IMR-90 (cell line): ENCODE measurements around the gene GATD1. TPM values are rescaled to one million over a fixed set of nuclear protein-coding genes. Genes with fewer than 3 reads are reported as not detected.

Experiments used
- ATAC-seq: fragments of 200-7000 bp; cut with Tn5 transposase; 2 replicates; pipeline ENCODE4 v1.9.1; 2020; ENCODE audit warnings: low read depth, mild to moderate bottlenecking, moderate library complexity
- BruUV-seq: library from RNA; stranded (reverse); fragments of 400-500 nt; replicated peaks from 2 replicates; lab custom pipeline; 2021; lab: Mats Ljungman, UMichigan
- CTCF ChIA-PET: fragments of 300-600 bp; formaldehyde crosslinking; extraction: SDS; loops from one replicate; lab custom pipeline; 2021; ENCODE audit warnings: antibody characterized with exemption; lab: Yijun Ruan, JAX
- POLR2A ChIA-PET: fragments of 300-600 bp; sonication (Branson Sonifier 250); formaldehyde crosslinking; loops from one replicate; lab custom pipeline; 2022; ENCODE audit warnings: antibody characterized with exemption; ENCODE audit not compliant: unreplicated experiment; lab: Charles Lee
- DNase-seq: peaks from one replicate; pipeline ENCODE4 v3.0.0; 2013
- H2AFZ ChIP-seq: replicated peaks from 2 replicates; pipeline ENCODE3; 2013; ENCODE audit warnings: low read length, mild to moderate bottlenecking; ENCODE audit not compliant: poor library complexity
- H2AK5ac ChIP-seq: 2 replicates; pipeline ENCODE4 v1.6.1; 2013; ENCODE audit warnings: low read depth, low read length, inconsistent platforms
- H2AK9ac ChIP-seq: replicated peaks from 2 replicates; pipeline ENCODE3; 2013; ENCODE audit warnings: mild to moderate bottlenecking, low read depth, low read length, moderate library complexity; ENCODE audit not compliant: poor library complexity
- H2BK120ac ChIP-seq: 2 replicates; pipeline ENCODE4 v1.6.1; 2013; ENCODE audit warnings: low read depth, low read length, inconsistent platforms
- H2BK15ac ChIP-seq: 3 replicates; pipeline ENCODE4 v1.6.1; 2013; ENCODE audit warnings: low read depth, low read length, inconsistent platforms
- H2BK20ac ChIP-seq: 2 replicates; pipeline ENCODE4 v1.6.1; 2013; ENCODE audit warnings: low read depth, mild to moderate bottlenecking, inconsistent platforms, low read length, moderate library complexity
- H2BK5ac ChIP-seq: 2 replicates; pipeline ENCODE4 v1.6.1; 2013; ENCODE audit warnings: mild to moderate bottlenecking, low read depth, low read length, inconsistent platforms; ENCODE audit not compliant: poor library complexity, severe bottlenecking
- H3K14ac ChIP-seq: replicated peaks from 2 replicates; pipeline ENCODE4 v1.6.1; 2013; ENCODE audit warnings: low read depth, low read length, inconsistent platforms
- H3K18ac ChIP-seq: 2 replicates; pipeline ENCODE4 v1.6.1; 2013; ENCODE audit warnings: low read depth, low read length, control low read depth
- H3K23ac ChIP-seq: 2 replicates; pipeline ENCODE4 v1.6.1; 2013; ENCODE audit warnings: low read depth, low read length, inconsistent platforms
- H3K27ac ChIP-seq: 2 replicates; pipeline ENCODE4 v1.5.1; 2013; ENCODE audit warnings: mild to moderate bottlenecking, control low read depth, low read length; ENCODE audit not compliant: insufficient read depth
- H3K27me3 ChIP-seq: 2 replicates; pipeline ENCODE4 v1.6.1; 2013; ENCODE audit warnings: low read length; ENCODE audit not compliant: control insufficient read depth, insufficient read depth
- H3K36me3 ChIP-seq: 2 replicates; pipeline ENCODE4 v1.6.1; 2013; ENCODE audit warnings: low read length, mixed read lengths; ENCODE audit not compliant: control insufficient read depth, insufficient read depth
- H3K4ac ChIP-seq: 2 replicates; pipeline ENCODE4 v1.6.1; 2013; ENCODE audit warnings: low read depth, low read length, inconsistent platforms
- H3K4me1 ChIP-seq: 2 replicates; pipeline ENCODE4 v1.6.1; 2013; ENCODE audit warnings: low read length, mixed read lengths; ENCODE audit not compliant: control insufficient read depth, insufficient read depth
- H3K4me2 ChIP-seq: 2 replicates; pipeline ENCODE4 v1.6.1; 2013; ENCODE audit warnings: low read depth, mild to moderate bottlenecking, control low read depth, low read length, moderate library complexity
- H3K4me3 ChIP-seq: 2 replicates; pipeline ENCODE4 v1.5.1; 2013; ENCODE audit warnings: low read depth, mild to moderate bottlenecking, control low read depth, low read length, moderate library complexity; ENCODE audit not compliant: insufficient read depth
- H3K56ac ChIP-seq: 2 replicates; pipeline ENCODE4 v1.6.1; 2013; ENCODE audit warnings: low read length, inconsistent platforms; ENCODE audit not compliant: insufficient read depth; ENCODE audit errors: extremely low read depth
- H3K79me1 ChIP-seq, 2 experiments: 2 replicates each; pipeline ENCODE4 v1.6.1; 2013; ENCODE audit warnings: low read length in 2 of 2, inconsistent platforms in 1 of 2, low read depth in 1 of 2
- H3K9ac ChIP-seq: 2 replicates; pipeline ENCODE4 v1.6.1; 2013; ENCODE audit warnings: low read depth, low read length, control low read depth
- H3K9me1 ChIP-seq: 2 replicates; pipeline ENCODE4 v1.6.1; 2013; ENCODE audit warnings: low read length, inconsistent platforms; ENCODE audit not compliant: insufficient read depth
- H3K9me3 ChIP-seq: 2 replicates; pipeline ENCODE4 v1.6.1; 2013; ENCODE audit warnings: low read length; ENCODE audit not compliant: control insufficient read depth, insufficient read depth
- H4K20me1 ChIP-seq: 2 replicates; pipeline ENCODE4 v1.6.1; 2013; ENCODE audit warnings: low read length, inconsistent platforms; ENCODE audit not compliant: insufficient read depth
- H4K5ac ChIP-seq: 2 replicates; pipeline ENCODE4 v1.6.1; 2013; ENCODE audit warnings: mild to moderate bottlenecking, low read depth, low read length, control low read depth
- H4K8ac ChIP-seq, 2 experiments: 2 replicates each; pipeline ENCODE4 v1.6.1; 2013; ENCODE audit warnings: low read depth in 2 of 2, low read length in 2 of 2, control low read depth in 1 of 2, inconsistent platforms in 1 of 2
- H4K91ac ChIP-seq: 2 replicates; pipeline ENCODE4 v1.6.1; 2013; ENCODE audit warnings: low read depth, low read length, inconsistent platforms; ENCODE audit not compliant: insufficient read depth
- BHLHE40 ChIP-seq: fragments of 150-350 bp; IDR thresholded peaks from 2 replicates; pipeline ENCODE4 v1.6.1; 2016; ENCODE audit warnings: mild to moderate bottlenecking, low read depth, low read length
- CEBPB ChIP-seq: IDR thresholded peaks from 2 replicates; pipeline ENCODE4 v1.6.1; 2012; ENCODE audit warnings: low read depth, low read length, improper control_type of control experiment
- MAFK ChIP-seq: IDR thresholded peaks from 2 replicates; pipeline ENCODE4 v1.6.1; 2012; ENCODE audit warnings: low read depth, low read length, improper control_type of control experiment
- NFE2L2 ChIP-seq: fragments of 150-350 bp; IDR thresholded peaks from 2 replicates; pipeline ENCODE4 v1.6.1; 2016; ENCODE audit warnings: low read depth, mild to moderate bottlenecking, low read length
- POLR2A ChIP-seq: IDR thresholded peaks from 2 replicates; pipeline ENCODE4 v1.6.1; 2012; ENCODE audit warnings: mild to moderate bottlenecking, low read depth, low read length
- RAD21 ChIP-seq: IDR thresholded peaks from 2 replicates; pipeline ENCODE4 v1.6.1; 2012; ENCODE audit warnings: low read length, improper control_type of control experiment
- RCOR1 ChIP-seq: IDR thresholded peaks from 2 replicates; pipeline ENCODE4 v1.6.1; 2012; ENCODE audit warnings: mild to moderate bottlenecking, low read length, improper control_type of control experiment; ENCODE audit not compliant: insufficient replicate concordance
- RFX5 ChIP-seq: IDR thresholded peaks from 2 replicates; pipeline ENCODE4 v1.8.0; 2012; ENCODE audit warnings: low read depth, mild to moderate bottlenecking, low read length, moderate library complexity
- SMC3 ChIP-seq: fragments of 150-350 bp; IDR thresholded peaks from 2 replicates; pipeline ENCODE4 v1.6.1; 2016; ENCODE audit warnings: low read depth, mild to moderate bottlenecking, antibody characterized with exemption, low read length, moderate library complexity
- USF2 ChIP-seq: fragments of 150-350 bp; IDR thresholded peaks from 2 replicates; pipeline ENCODE4 v1.6.1; 2017; ENCODE audit warnings: mild to moderate bottlenecking, antibody characterized with exemption, low read length, low read depth
- WGBS, 2 experiments: methylation state at CpG; one replicate each; pipeline versions ENCODE4 v1.1.5 to v1.1.7; 2013; ENCODE audit warnings: missing lambda C conversion rate in 2 of 2; ENCODE audit not compliant: insufficient read length in 1 of 2; ENCODE audit errors: extremely low coverage in 2 of 2; 5-methylcytosine and 5-hydroxymethylcytosine counted together
- dilution Hi-C: fragments of 300-500 bp; cut with HindIII; formaldehyde crosslinking; loops from one replicate; pipeline ENCODE4 v1.14.3; 2018; ENCODE audit warnings: low sequenced_read_pairs; ENCODE audit not compliant: unreplicated experiment
- in situ Hi-C: fragments of 300-500 bp; cut with MboI; formaldehyde crosslinking; loops from 3 replicates; pipeline ENCODE4 v1.14.3; 2019; ENCODE audit warnings: low sequenced_read_pairs, inconsistent platforms, mixed read lengths
- intact Hi-C: fragments of 100-400 bp; cut with micrococcal nuclease; formaldehyde crosslinking; loops from 2 replicates; pipeline ENCODE4 v1.10.0; 2022
- polyA plus RNA-seq, 3 experiments: library from polyadenylated mRNA; depleted of rRNA; stranded (reverse); fragments of >200 nt; gene quantifications; 2 replicates each; pipeline ENCODE4 v1.2.3, GENCODE V29; 2012; ENCODE audit warnings: low replicate concordance in 1 of 3
- total RNA-seq: library from RNA; depleted of rRNA; stranded (reverse); fragments of >200 nt; gene quantifications from 2 replicates; pipeline ENCODE4 v1.2.3, GENCODE V29; 2012

GATD1 gene
- total and polyA plus RNA-seq, 2 of the 4 experiments (the other 2 are of a cell fraction), result 3.0 to 52.5 TPM

GRCh38 chr11:774873-775592 is 2.3 kb downstream of the GATD1 start:
- no peak overlapping the region for H4K91ac ChIP-seq
- H2BK20ac ChIP-seq, result no peak overlapping the region
- peak overlapping the region; percentile 39 for H3K27ac ChIP-seq
- WGBS, 2 experiments, result 68% methylated on average over 6 of the region's 20 CpGs; no CpG with 5 or more reads in 1 of the 2 experiments
- no peak overlapping the region for H3K14ac ChIP-seq
- no peak overlapping the region for H4K5ac ChIP-seq
- no peak overlapping the region for H2BK120ac ChIP-seq
- peaks cover 11 to 74% of the 10 kb centered on the region in 2 experiments for H3K79me1 ChIP-seq
- H3K9me3 ChIP-seq, result no peaks in the 10 kb centered on the region
- dilution Hi-C loops (no loop called here), in situ Hi-C loops (no loop called here), intact Hi-C loops (no loop called here)
- H3K9me1 ChIP-seq, result peaks cover 11% of the 10 kb centered on the region; the same call in 1 of the 2 replicates
- H3K4me2 ChIP-seq, result peak overlapping the region; percentile 36; the same call in 1 of the 2 replicates
- no peaks in the 10 kb centered on the region for H3K27me3 ChIP-seq
- H4K8ac ChIP-seq, result no peak overlapping the region
- H3K4me1 ChIP-seq, result peaks cover 13% of the 10 kb centered on the region
- H3K9ac ChIP-seq, result no peak overlapping the region; the same call in 1 of the 2 replicates
- H2AK5ac ChIP-seq, result peak overlapping the region; percentile 58; the same call in 1 of the 2 replicates
- no peak overlapping the region for H2BK15ac ChIP-seq
- H3K4ac ChIP-seq, result no peak overlapping the region
- H3K36me3 ChIP-seq, result peaks cover 42% of the 10 kb centered on the region
- peak; percentile 33 for DNase-seq
- no peak for TF ChIP-seq CEBPB
- no peak for TF ChIP-seq RFX5
- TF ChIP-seq RAD21, result no peak
- TF ChIP-seq BHLHE40, result no peak
- TF ChIP-seq SMC3, result no peak
- no peak for TF ChIP-seq NFE2L2
- TF ChIP-seq MAFK, result no peak
- no peak for TF ChIP-seq USF2
- no peak for TF ChIP-seq RCOR1
- TF ChIP-seq POLR2A, result no peak
- H4K20me1 ChIP-seq, result peaks cover 64% of the 10 kb centered on the region
- H3K56ac ChIP-seq, result no peak overlapping the region
- CTCF ChIA-PET, result no interaction called here
- ATAC-seq, result no peak
- peak overlapping the region; percentile 53 for H2AK9ac ChIP-seq
- no peak overlapping the region for H2BK5ac ChIP-seq
- H3K4me3 ChIP-seq, result no peak overlapping the region
- H3K18ac ChIP-seq, result no peak overlapping the region
- no peak overlapping the region for H2AFZ ChIP-seq
- BruUV-seq, result no TSS peak
- POLR2A ChIA-PET, result no interaction called here
- H3K23ac ChIP-seq, result no peak overlapping the region
